Endothelial cell of umbilical vein (primary cell): ENCODE results near the gene SLC17A9. TPM values are rescaled to one million over a fixed set of nuclear protein-coding genes. Genes with fewer than 3 reads are reported as not detected.

ENCODE experiments used
- BruUV-seq: library from RNA; stranded (reverse); fragments of 400-500 nt; replicated peaks from 2 replicates; lab custom pipeline; 2021; lab: Mats Ljungman, UMichigan
- CTCF ChIA-PET: fragments of 300-600, 350-600 bp; sonication (Branson Sonifier 250); formaldehyde crosslinking; loops from one replicate; lab custom pipeline; 2021; ENCODE audit warnings: antibody characterized with exemption, inconsistent platforms; lab: Charles Lee
- POLR2A ChIA-PET: fragments of 300-600, 350-600 bp; sonication (Branson Sonifier 250); formaldehyde crosslinking; loops from one replicate; lab custom pipeline; 2021; ENCODE audit warnings: antibody characterized with exemption, inconsistent platforms; lab: Charles Lee
- DNase-seq: peaks from one replicate; pipeline ENCODE4 v3.0.0-alpha.2; 2011; ENCODE audit warnings: low read depth, low spot score
- FAIRE-seq: peaks from 2 replicates; lab custom pipeline; 2011; peaks lifted over from hg19 to GRCh38; lab: Jason Lieb, UNC
- H2AFZ ChIP-seq: 2 replicates; pipeline ENCODE4 v1.6.0; 2012; ENCODE audit warnings: low read depth, low read length, control low read depth, inconsistent platforms
- H3K27ac ChIP-seq: 2 replicates; pipeline ENCODE4 v1.5.1; 2011; ENCODE audit warnings: low read depth, mild to moderate bottlenecking, control low read depth, low read length, moderate library complexity; ENCODE audit not compliant: insufficient read depth
- H3K27me3 ChIP-seq, 2 experiments: 2 replicates each; pipeline versions ENCODE4 v1.6.0 to v1.6.1; 2011; ENCODE audit warnings: low read length in 2 of 2, mixed read lengths in 1 of 2; ENCODE audit not compliant: control insufficient read depth in 2 of 2, insufficient read depth in 2 of 2
- H3K36me3 ChIP-seq, 2 experiments: 2 replicates in 1 of 2; 3 replicates in 1 of 2; pipeline ENCODE4 v1.5.1; 2011; ENCODE audit warnings: low read length in 2 of 2, mild to moderate bottlenecking in 1 of 2, moderate library complexity in 1 of 2; ENCODE audit not compliant: control insufficient read depth in 2 of 2, insufficient read depth in 2 of 2; ENCODE audit errors: extremely low read depth in 1 of 2
- H3K4me1 ChIP-seq: 3 replicates; pipeline ENCODE4 v1.5.1; 2011; ENCODE audit warnings: mild to moderate bottlenecking, low read length; ENCODE audit not compliant: control insufficient read depth, insufficient read depth; ENCODE audit errors: extremely low read depth
- H3K4me2 ChIP-seq: 2 replicates; pipeline ENCODE4 v1.6.1; 2011; ENCODE audit warnings: low read length, control low read depth, mixed read lengths; ENCODE audit not compliant: insufficient read depth
- H3K4me3 ChIP-seq, 3 experiments: fragments of 200-600 bp in 1 of 3; sonication (generic), shearing (Covaris generic) in 1 of 3; replicated peaks in 1 of 3; 2 replicates each; pipeline ENCODE4 v1.5.1; 2011 to 2016; ENCODE audit warnings: control low read depth in 3 of 3, low read length in 3 of 3, mild to moderate bottlenecking in 2 of 3, inconsistent platforms in 1 of 3, low read depth in 1 of 3, moderate library complexity in 1 of 3; ENCODE audit not compliant: insufficient read depth in 1 of 3
- H3K79me2 ChIP-seq: 2 replicates; pipeline ENCODE4 v1.6.0; 2012; ENCODE audit warnings: low read length, inconsistent platforms; ENCODE audit not compliant: control insufficient read depth, insufficient read depth
- H3K9ac ChIP-seq: replicated peaks from 2 replicates; pipeline ENCODE3; 2011; ENCODE audit warnings: low read length, control low read depth; ENCODE audit not compliant: insufficient read depth; ENCODE audit errors: extremely low read depth
- H3K9me1 ChIP-seq: replicated peaks from 3 replicates; pipeline ENCODE4 v1.6.0; 2011; ENCODE audit warnings: mild to moderate bottlenecking, low read length; ENCODE audit not compliant: control insufficient read depth, insufficient read depth; ENCODE audit errors: extremely low read depth
- H3K9me3 ChIP-seq: replicated peaks from 2 replicates; pipeline ENCODE4 v1.5.1; 2012; ENCODE audit warnings: low read length, inconsistent platforms; ENCODE audit not compliant: control insufficient read depth, insufficient read depth
- H4K20me1 ChIP-seq: replicated peaks from 2 replicates; pipeline ENCODE3; 2011; ENCODE audit warnings: mild to moderate bottlenecking, low read length; ENCODE audit not compliant: control insufficient read depth, insufficient read depth; ENCODE audit errors: extremely low read depth
- CTCF ChIP-seq, 2 donors: IDR thresholded peaks; 1 replicate in 1 of 2; 2 replicates in 1 of 2; pipeline ENCODE4 v1.5.1; 2011; ENCODE audit warnings: low read length in 2 of 2, mild to moderate bottlenecking in 2 of 2, moderate library complexity in 2 of 2, control low read depth in 1 of 2, inconsistent platforms in 1 of 2, low read depth in 1 of 2; ENCODE audit not compliant: insufficient read depth in 1 of 2; ENCODE audit errors: extremely low read depth in 1 of 2
- EZH2 ChIP-seq: IDR thresholded peaks from 2 replicates; pipeline ENCODE4 v1.6.1; 2012; ENCODE audit warnings: borderline replicate concordance, low read depth, mild to moderate bottlenecking, moderate library complexity, low read length, inconsistent platforms; ENCODE audit not compliant: severe bottlenecking
- FOS ChIP-seq: IDR thresholded peaks from 2 replicates; pipeline ENCODE4 v1.6.1; 2011; ENCODE audit warnings: mild to moderate bottlenecking, low read length, moderate library complexity, borderline replicate concordance; ENCODE audit not compliant: insufficient read depth
- GATA2 ChIP-seq: IDR thresholded peaks from 2 replicates; pipeline ENCODE4 v1.7.0; 2011; ENCODE audit warnings: low read depth, mild to moderate bottlenecking, moderate library complexity, mixed read lengths, low read length; ENCODE audit not compliant: insufficient read length, insufficient read depth
- JUN ChIP-seq: IDR thresholded peaks from 2 replicates; pipeline ENCODE4 v1.6.1; 2011; ENCODE audit warnings: borderline replicate concordance, low read depth; ENCODE audit not compliant: insufficient read length, insufficient read depth
- MAX ChIP-seq: IDR thresholded peaks from 2 replicates; pipeline ENCODE4 v1.6.1; 2011; ENCODE audit not compliant: insufficient read depth, insufficient read length
- MYC ChIP-seq: IDR thresholded peaks from one replicate; pipeline ENCODE4 v1.6.1; 2011; ENCODE audit warnings: mild to moderate bottlenecking, low read depth, low read length
- POLR2A ChIP-seq: IDR thresholded peaks from 2 replicates; pipeline ENCODE4 v1.6.1; 2012; ENCODE audit warnings: low read depth, mild to moderate bottlenecking, control low read depth, low read length
- POLR2AphosphoS5 ChIP-seq: IDR thresholded peaks from 2 replicates; pipeline ENCODE4 v1.6.1; 2012; ENCODE audit warnings: low read depth, mild to moderate bottlenecking, control low read depth, low read length, moderate library complexity; ENCODE audit not compliant: insufficient read depth
- dilution Hi-C: fragments of 300-500 bp; cut with MboI; formaldehyde crosslinking; loops from one replicate; pipeline ENCODE4 v1.15.0; 2019; ENCODE audit warnings: low sequenced_read_pairs; ENCODE audit not compliant: extremely low pct_ligation_motif_present
- intact Hi-C: fragments of 100-400 bp; cut with micrococcal nuclease; formaldehyde crosslinking; loops from one replicate; pipeline ENCODE4 v1.10.0; 2022
- polyA plus RNA-seq, 4 experiments: library from polyadenylated mRNA; depleted of rRNA in 3 of 4; stranded (reverse) in 3 of 4; unstranded in 1 of 4; fragments of >200 nt; gene quantifications; 2 replicates each; pipeline versions ENCODE4 v1.2.1 to v1.2.3, GENCODE V29; 2011 to 2012; ENCODE audit warnings: missing spikeins in 1 of 4
- total RNA-seq: library from RNA; stranded (reverse); gene quantifications from 2 replicates; pipeline ENCODE4 v1.2.3, GENCODE V29; 2021

SLC17A9 gene
- total and polyA plus RNA-seq, 2 donors (not counting 3 experiments of a cell fraction or from before 2014, with no cell fraction given): 38.2 to 44.5 TPM

DNA sequence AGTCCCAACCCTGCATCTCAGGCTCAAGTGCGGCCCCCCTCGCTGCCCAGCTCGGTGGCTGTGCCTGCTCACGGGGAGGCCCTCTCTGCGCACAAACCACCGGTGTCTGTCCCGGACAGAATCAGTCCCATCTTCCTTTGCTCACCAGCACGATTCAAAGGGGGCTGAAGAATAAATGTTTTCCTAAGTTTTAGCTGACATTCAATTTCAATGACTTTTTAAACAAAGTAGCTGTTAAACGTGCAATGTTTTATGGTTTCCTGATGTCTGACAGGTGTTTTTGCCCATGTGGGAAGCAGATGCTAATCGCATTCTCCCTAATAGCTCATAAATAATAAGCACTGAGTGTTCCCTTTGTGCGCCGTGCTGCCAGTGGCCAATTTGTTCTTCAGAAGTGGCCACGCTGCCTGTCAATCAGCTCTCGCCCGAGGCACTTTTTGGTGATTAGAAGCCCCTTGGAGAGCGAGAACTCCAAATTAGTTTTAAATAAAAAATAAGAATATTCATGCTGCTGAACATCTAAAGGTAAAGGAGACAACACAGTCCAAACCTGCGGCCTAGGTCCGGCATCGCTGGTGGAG lies 28.0 kb downstream of the SLC17A9 start:
- Histone ChIP-seq H4K20me1 (no peaks in the 10 kb centered on the region), H3K79me2 (no peaks in the 10 kb centered on the region), H3K9ac (no peak overlapping the region), H3K27ac (no peak overlapping the region), H3K4me2 (no peak overlapping the region), H3K36me3 (no peaks in the 10 kb centered on the region), H2AFZ (no peak overlapping the region), H3K27me3 (peaks cover 21 to 24% of the 10 kb centered on the region in 2 experiments), H3K4me1 (no peaks in the 10 kb centered on the region), H3K4me3 (no peak overlapping the region), H3K9me3 (no peaks in the 10 kb centered on the region), H3K9me1 (no peaks in the 10 kb centered on the region)
- POLR2A ChIA-PET: no interaction called here
- dilution Hi-C loops (no loop called here), intact Hi-C loops (no loop called here)
- DNase-seq (no peak), FAIRE-seq (no peak)
- CTCF ChIA-PET: interaction anchor here (1.1 to 4.0 kb wide), 2 partner anchors 8 to 28 kb away, joined by 3 to 18 read pairs; no protein-coding TSS in a partner anchor
- BruUV-seq: no TSS peak
- TF ChIP-seq POLR2AphosphoS5 (no peak), GATA2 (no peak), JUN (no peak), POLR2A (no peak), CTCF (IDR thresholded peaks at IDR 0.05; ENCODE audit: extremely low read depth in 1 of 2, insufficient read depth in 1 of 2, low read depth in 1 of 2, low read length in 2 of 2) (no peak), EZH2 (no peak), MAX (no peak), FOS (no peak), MYC (no peak)
